Bone marrow (tissue), 2 donors: ENCODE measurements around the gene PSMB8.
"Not testable (repeated sequence)": the region's sequence is repeated elsewhere in the genome, so short reads cannot be mapped to it uniquely, and the experiment has no call there.

Experiments used
- DNase-seq, 2 donors: peaks; one replicate each; lab custom pipeline; 2025; lab: John Stamatoyannopoulos, UW

PSMB8 gene

GRCh38 chr6:32843979-32844838, at the start of gene PSMB8:
Gene PSMB8 (minus strand): TSS chr6:32844047. CDS start chr6:32843996, 51 bp downstream.
- peak; percentile 89 to 92 for DNase-seq

GRCh38 chr6:32890831-32891230, 47.0 kb upstream of the PSMB8 start:
- DNase-seq: no peak

GRCh38 chr6:32889533-32889932, 45.7 kb upstream of the PSMB8 start:
- DNase-seq: no peak

GRCh38 chr6:32888576-32888975, 44.7 kb upstream of the PSMB8 start:
- DNase-seq: no peak

- no peak for DNase-seq
Observed at GRCh38 chr6:32887616-32888015, 43.8 kb upstream of the PSMB8 start.

GRCh38 chr6:32886681-32887383, 43.0 kb upstream of the PSMB8 start:
- DNase-seq: no peak

- DNase-seq: peak in 1 of 2 donors; percentile 82
Observed at GRCh38 chr6:32885698-32886286, 41.9 kb upstream of the PSMB8 start.

- DNase-seq: no peak
Observed at GRCh38 chr6:32883789-32884188, 39.9 kb upstream of the PSMB8 start.

GRCh38 chr6:32882879-32883250, 39.0 kb upstream of the PSMB8 start:
- DNase-seq: no peak

- DNase-seq: not testable (repeated sequence)
Observed at GRCh38 chr6:32880962-32881361, 37.1 kb upstream of the PSMB8 start.

- no peak for DNase-seq
Observed at GRCh38 chr6:32879691-32880090, 35.8 kb upstream of the PSMB8 start.

- no peak for DNase-seq
Observed at GRCh38 chr6:32876603-32877002, 32.8 kb upstream of the PSMB8 start.

GRCh38 chr6:32873947-32874346, 30.1 kb upstream of the PSMB8 start:
- not testable (repeated sequence) for DNase-seq

GRCh38 chr6:32868257-32868788, 24.5 kb upstream of the PSMB8 start:
- DNase-seq: peak; percentile 54 to 74

- no peak for DNase-seq
Observed at GRCh38 chr6:32867554-32868256, 23.9 kb upstream of the PSMB8 start.

- DNase-seq: no peak
Observed at GRCh38 chr6:32867022-32867477, 23.2 kb upstream of the PSMB8 start.

GRCh38 chr6:32865724-32866443, 22.0 kb upstream of the PSMB8 start:
- DNase-seq: no peak

- DNase-seq: no peak
Observed at GRCh38 chr6:32862725-32863124, 18.9 kb upstream of the PSMB8 start.

GRCh38 chr6:32860674-32861073, 16.8 kb upstream of the PSMB8 start:
- DNase-seq: no peak

- DNase-seq: no peak
Observed at GRCh38 chr6:32858194-32858593, 14.3 kb upstream of the PSMB8 start.
